GM18499 (cell line): ENCODE results near the gene OR1E2.
"Not testable (repeated sequence)": the region's sequence is repeated elsewhere in the genome, so short reads cannot be mapped to it uniquely, and the experiment has no call there.

ENCODE experiments used
- ATAC-seq: cut with Tn5 transposase; IDR thresholded peaks from one replicate; pipeline ENCODE4 v1.9.1; 2021; ENCODE audit warnings: moderate number of reproducible peaks; ENCODE audit not compliant: insufficient read depth, unreplicated experiment

OR1E2 gene

GRCh38 chr17:3433741-3434140, at the start of gene OR1E2:
Gene OR1E2, minus strand, starts transcription at chr17:3433841. Its CDS starts 0 bp downstream, at chr17:3433841.
- ATAC-seq = no peak

GRCh38 chr17:3482852-3483251, 49.2 kb upstream of the OR1E2 start:
- ATAC-seq = no peak

DNA sequence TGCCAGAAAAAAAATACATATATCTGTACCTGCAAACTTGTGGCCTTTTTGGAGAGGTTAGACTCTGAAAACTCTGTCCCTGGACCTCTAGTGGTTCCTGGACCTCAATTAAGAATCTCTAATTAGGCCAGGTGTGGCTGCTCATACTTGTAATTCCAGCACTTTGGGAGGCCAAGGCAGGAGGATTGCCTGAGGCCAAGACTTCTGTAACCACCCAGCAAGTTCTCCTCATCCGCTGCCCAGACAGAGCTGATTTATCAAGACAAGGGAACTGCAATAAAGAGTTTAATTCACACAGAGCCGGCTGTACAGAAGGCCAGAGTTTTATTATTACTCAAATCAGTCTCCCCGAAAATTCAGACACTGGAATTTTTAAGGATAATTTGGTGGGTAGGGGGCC, 46.3 kb upstream of the OR1E2 start:
- ATAC-seq = no peak

GRCh38 chr17:3475812-3476610, 42.4 kb upstream of the OR1E2 start, which contains the start of gene ASPA:
Gene ASPA, plus strand, starts transcription at chr17:3475997. Its CDS starts 163 bp downstream, at chr17:3476160.
- no peak for ATAC-seq

DNA sequence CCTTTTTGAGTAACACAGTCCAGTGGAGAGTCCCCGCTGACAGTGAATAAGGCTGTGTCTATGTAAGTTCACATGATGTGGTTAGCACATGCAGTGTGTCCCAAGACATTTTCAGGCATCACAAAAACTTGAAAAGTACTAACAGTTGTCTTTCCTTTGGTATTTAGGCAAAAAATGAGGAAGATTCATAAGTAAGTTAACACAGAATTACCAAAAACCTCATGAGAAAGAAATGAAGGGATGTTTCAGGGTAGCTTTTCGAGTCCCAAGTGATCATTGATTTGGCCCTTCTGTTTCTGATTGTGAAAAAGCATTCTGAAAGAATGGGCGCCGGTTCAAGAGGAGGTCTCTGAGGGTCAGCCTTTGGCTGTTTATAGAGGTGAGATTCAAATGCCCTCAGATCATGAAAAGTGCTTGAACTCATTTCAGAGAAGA, 41.6 kb upstream of the OR1E2 start:
- ATAC-seq = no peak

DNA sequence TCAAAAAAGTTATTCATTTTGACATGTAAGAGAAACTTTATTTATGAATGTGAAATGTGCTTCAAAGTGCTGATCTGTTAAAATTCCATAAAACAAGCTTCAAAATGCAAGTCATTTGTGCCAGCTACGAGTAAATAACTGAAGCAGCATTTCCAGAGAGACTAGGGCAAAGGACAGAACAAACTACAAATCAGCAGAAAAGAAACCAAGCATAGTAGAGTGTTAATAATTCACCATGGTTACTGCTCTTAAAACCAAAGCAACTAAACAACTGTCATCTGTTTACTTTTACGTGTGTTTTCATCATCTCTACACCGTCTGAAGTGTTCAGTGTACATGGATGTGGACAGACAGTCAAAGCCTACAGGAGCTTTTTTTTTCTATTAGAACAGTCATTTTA, 40.6 kb upstream of the OR1E2 start:
- no peak for ATAC-seq

DNA sequence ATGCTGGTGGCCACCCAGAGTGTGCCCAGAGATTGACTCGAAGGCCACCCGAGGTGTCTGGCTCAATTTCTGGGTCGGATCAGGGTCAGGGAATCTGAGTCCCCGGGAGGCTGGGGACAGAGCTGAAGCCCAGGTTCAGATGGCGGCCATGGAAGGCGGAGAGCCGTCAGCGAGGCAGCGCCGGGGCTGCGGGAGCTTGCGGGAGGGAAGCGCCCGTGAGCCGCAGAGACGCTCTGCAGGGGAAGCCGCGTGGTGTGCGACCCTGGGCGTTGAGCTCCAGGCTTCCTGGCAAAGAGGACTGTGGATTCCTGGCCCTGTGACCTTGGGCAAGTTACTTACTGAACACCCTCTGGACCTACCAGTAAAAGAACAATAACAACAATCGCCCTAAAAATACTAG, 38.5 kb upstream of the OR1E2 start:
- ATAC-seq = no peak

DNA sequence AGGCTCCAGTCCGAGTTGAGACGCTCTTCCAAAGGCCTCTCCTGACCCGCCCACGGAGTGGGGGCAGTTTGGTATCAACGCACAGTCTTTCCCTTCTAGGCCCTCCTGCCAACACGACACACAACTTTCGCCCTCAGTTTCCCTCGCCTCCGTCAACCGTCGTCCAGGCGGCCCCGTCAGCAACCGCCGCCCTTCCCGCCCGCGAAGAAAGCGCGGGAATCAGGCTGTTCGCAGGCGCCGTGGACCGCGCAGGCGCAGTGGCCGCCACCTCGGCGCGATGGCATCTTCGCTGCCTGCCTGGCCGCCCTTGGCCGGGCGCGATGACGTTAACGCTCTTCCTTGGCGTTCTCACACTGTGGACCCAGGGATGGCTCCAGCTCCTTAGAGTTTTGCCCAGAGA, 38.0 kb upstream of the OR1E2 start, which contains the start of gene SPATA22:
Gene SPATA22, minus strand, starts transcription at position 221 of the 400 bp plus-strand sequence. CDS start 2,494 bp downstream, outside the sequence.
- no peak for ATAC-seq

- ATAC-seq = no peak
These were observed 35.9 kb upstream of the OR1E2 start for GRCh38 chr17:3469529-3469928.

DNA sequence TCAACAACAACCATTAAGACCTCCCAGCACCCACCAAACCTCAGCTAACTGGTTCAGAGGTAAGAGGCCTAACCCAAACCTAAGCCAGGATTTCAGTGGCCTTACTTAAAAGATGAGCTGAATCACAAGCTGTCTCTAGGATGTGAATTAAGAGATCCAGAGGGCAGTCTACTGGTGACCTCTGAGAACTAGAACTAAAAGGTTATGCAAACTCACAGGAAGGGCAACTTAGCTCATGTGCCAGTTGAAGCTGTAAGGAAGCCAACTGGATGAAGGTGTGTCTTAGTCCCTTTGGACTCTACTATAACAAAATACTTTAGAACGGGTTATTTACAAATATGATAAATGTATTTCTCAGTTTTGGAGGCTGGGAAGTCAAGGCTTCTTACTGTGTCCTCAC, 32.7 kb upstream of the OR1E2 start:
- ATAC-seq = not testable (repeated sequence)

DNA sequence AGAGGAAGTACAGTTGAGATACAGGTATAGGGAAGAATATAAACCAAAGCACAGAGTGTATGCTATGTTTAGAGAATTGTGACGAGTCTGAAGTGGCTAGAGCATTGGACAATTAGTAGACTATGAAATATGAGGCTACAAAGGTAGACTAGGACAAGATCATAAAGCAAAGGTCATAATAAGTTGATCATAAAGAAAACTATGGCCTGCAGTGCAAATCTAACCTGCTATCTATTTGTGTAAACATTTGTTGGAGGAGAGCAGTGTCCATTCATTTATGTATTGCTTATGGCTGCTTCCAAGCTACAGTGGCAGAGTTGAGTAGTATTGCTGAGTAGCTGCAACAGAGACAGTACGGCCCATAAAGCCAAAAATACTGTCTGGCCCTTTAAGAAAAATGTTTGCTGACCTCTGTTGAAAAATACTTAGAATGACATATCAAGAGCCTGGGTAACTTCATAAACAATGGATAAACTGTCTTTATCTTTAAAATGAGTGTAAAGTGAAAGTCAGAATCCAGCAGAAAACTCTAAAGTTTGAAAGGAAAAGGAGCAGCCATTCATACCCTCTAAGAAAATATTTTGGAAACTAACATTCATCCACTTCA, 14.5 kb upstream of the OR1E2 start:
- no peak for ATAC-seq

- ATAC-seq = no peak
These were observed 14.0 kb upstream of the OR1E2 start for GRCh38 chr17:3447625-3448024.

- no peak for ATAC-seq
These were observed 6.8 kb upstream of the OR1E2 start for GRCh38 chr17:3440451-3440850.

DNA sequence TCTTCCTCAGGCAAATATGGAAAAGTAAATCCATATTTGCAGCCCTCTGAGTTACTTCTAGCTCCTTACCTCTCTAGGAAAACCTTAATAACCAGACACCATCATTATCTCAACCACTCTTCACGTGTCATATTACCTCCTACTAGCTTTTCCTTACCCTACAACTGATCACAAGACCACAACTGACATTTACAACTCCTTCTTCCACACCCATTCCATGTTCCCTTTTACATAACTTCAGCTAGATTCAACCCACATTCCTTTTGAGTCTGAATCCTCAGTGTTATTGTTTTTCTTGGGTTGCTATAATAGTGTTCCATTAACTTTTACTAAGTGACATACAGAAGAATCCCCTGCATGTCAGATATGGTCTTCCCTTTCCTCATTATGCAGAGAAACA, 4.7 kb upstream of the OR1E2 start:
- ATAC-seq = no peak

- ATAC-seq = not testable (repeated sequence)
These were observed 426 bp downstream of the OR1E2 start for GRCh38 chr17:3433215-3433614.

GRCh38 chr17:3418222-3418621, 15.4 kb downstream of the OR1E2 start:
- ATAC-seq = no peak

DNA sequence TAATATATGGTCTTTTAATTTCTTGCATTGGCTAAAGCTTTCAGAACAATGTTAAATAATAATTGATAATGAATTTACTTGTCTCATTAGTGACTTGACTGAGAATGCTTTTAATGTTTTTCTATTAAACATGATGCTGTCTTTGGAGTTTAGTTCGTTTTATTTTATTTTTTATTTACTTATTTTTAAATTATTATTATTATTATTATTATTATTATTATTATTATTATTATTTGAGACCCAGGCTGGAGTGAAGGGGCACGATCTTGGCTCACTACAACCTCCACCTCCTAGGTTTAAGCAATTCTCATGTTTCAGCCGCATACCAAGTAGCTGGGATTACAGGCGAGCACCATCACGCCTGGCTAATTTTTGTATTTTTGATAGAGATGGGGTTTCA, 18.0 kb downstream of the OR1E2 start:
- no peak for ATAC-seq

GRCh38 chr17:3412216-3412615, 21.4 kb downstream of the OR1E2 start:
- ATAC-seq = not testable (repeated sequence)

GRCh38 chr17:3411070-3411469, 22.6 kb downstream of the OR1E2 start, which contains the start of gene OR3A3:
Gene OR3A3, plus strand, starts transcription at chr17:3411370.
- no peak for ATAC-seq

DNA sequence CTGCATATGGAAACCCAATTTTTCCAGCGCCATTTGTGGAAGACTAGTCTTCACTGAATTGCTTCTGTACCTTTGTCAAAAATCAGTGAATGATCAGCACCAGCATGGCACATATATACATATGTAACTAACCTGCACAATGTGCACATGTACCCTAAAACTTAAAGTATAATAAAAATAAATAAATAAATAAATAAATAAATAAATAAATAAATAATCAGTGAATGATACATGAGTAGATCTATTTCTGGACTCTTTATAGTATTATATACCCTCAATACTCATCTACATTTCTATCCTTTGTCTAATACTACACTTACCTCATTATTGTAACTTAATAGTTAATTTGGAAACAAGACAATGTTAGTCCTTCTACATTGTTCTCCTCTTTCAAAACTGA, 29.8 kb downstream of the OR1E2 start:
- not testable (repeated sequence) for ATAC-seq

- no peak for ATAC-seq
These were observed 31.9 kb downstream of the OR1E2 start for GRCh38 chr17:3401786-3402185.

GRCh38 chr17:3400055-3400454, 33.6 kb downstream of the OR1E2 start:
- no peak for ATAC-seq
